Measurements from ENCODE around the gene TRIM77.
"Not testable (repeated sequence)": the region's sequence is repeated elsewhere in the genome, so short reads cannot be mapped to it uniquely, and the experiment has no call there.

Gene TRIM77, protein sequence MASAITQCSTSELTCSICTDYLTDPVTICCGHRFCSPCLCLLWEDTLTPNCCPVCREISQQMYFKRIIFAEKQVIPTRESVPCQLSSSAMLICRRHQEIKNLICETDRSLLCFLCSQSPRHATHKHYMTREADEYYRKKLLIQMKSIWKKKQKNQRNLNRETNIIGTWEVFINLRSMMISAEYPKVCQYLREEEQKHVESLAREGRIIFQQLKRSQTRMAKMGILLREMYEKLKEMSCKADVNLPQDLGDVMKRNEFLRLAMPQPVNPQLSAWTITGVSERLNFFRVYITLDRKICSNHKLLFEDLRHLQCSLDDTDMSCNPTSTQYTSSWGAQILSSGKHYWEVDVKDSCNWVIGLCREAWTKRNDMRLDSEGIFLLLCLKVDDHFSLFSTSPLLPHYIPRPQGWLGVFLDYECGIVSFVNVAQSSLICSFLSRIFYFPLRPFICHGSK

GRCh38 chr11:89709999-89710398, at the start of gene TRIM77:
TRIM77 (plus strand) TSS chr11:89710299; CDS start chr11:89710299, 0 bp downstream.
- not testable (repeated sequence) for H3K9me3 ChIP-seq (ENCODE audit: control insufficient read depth in 1 of 2, low read length in 2 of 2); H3K4me3 ChIP-seq (ENCODE audit: low read depth in 1 of 2, low read length in 2 of 2); H3K27ac ChIP-seq (ENCODE audit: low read length); H3K36me3 ChIP-seq (ENCODE audit: control insufficient read depth in 1 of 2, insufficient read depth in 2 of 2, low read length in 2 of 2); H3K4me1 ChIP-seq (ENCODE audit: control insufficient read depth in 1 of 2, insufficient read depth in 2 of 2, low read length in 2 of 2); H3K27me3 ChIP-seq (ENCODE audit: low read depth, low read length)

GRCh38 chr11:89667001-89667400, 43.1 kb upstream of the TRIM77 start:
- no peak overlapping the region for H3K27ac ChIP-seq (ENCODE audit: low read length)
- H3K4me1 ChIP-seq (ENCODE audit: control insufficient read depth in 1 of 2, insufficient read depth in 2 of 2, low read length in 2 of 2), result no peaks in the 10 kb centered on the region
- no peaks in the 10 kb centered on the region for H3K9me3 ChIP-seq (ENCODE audit: control insufficient read depth in 1 of 2, low read length in 2 of 2)
- no peaks in the 10 kb centered on the region for H3K36me3 ChIP-seq (ENCODE audit: control insufficient read depth in 1 of 2, insufficient read depth in 2 of 2, low read length in 2 of 2)
- no peak overlapping the region for H3K4me3 ChIP-seq (ENCODE audit: low read depth in 1 of 2, low read length in 2 of 2)
- no peaks in the 10 kb centered on the region for H3K27me3 ChIP-seq (ENCODE audit: low read depth, low read length)

DNA sequence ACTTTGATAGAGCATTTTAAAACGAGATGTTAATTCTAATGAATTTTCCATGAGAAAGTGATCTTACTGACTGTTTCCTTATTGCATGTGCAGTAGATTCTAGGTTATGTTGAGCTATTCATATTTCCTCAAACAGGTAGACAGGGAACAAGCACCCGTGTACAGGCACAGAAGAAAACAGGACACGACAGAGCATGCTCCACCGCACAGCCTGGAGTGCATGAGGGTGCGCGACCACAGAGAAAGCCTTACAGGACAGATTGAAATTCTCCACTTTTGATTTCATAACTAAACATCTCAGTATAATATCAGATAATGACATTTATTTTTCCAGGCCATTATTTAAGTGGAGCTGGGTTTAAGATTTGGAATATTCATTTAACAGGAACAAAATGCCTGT, 41.9 kb upstream of the TRIM77 start:
- not testable (repeated sequence) for H3K4me1 ChIP-seq (ENCODE audit: control insufficient read depth in 1 of 2, insufficient read depth in 2 of 2, low read length in 2 of 2); H3K36me3 ChIP-seq (ENCODE audit: control insufficient read depth in 1 of 2, insufficient read depth in 2 of 2, low read length in 2 of 2); H3K9me3 ChIP-seq (ENCODE audit: control insufficient read depth in 1 of 2, low read length in 2 of 2); H3K27me3 ChIP-seq (ENCODE audit: low read depth, low read length); H3K4me3 ChIP-seq (ENCODE audit: low read depth in 1 of 2, low read length in 2 of 2); H3K27ac ChIP-seq (ENCODE audit: low read length)

- not testable (repeated sequence) for H3K36me3 ChIP-seq (ENCODE audit: control insufficient read depth in 1 of 2, insufficient read depth in 2 of 2, low read length in 2 of 2); H3K9me3 ChIP-seq (ENCODE audit: control insufficient read depth in 1 of 2, low read length in 2 of 2); H3K4me1 ChIP-seq (ENCODE audit: control insufficient read depth in 1 of 2, insufficient read depth in 2 of 2, low read length in 2 of 2); H3K4me3 ChIP-seq (ENCODE audit: low read depth in 1 of 2, low read length in 2 of 2); H3K27me3 ChIP-seq (ENCODE audit: low read depth, low read length); H3K27ac ChIP-seq (ENCODE audit: low read length)
Observed at GRCh38 chr11:89669586-89669985, 40.5 kb upstream of the TRIM77 start.

GRCh38 chr11:89669993-89670669, 40.0 kb upstream of the TRIM77 start:
- H3K4me3 ChIP-seq (ENCODE audit: low read depth in 1 of 2, low read length in 2 of 2); H3K27ac ChIP-seq (ENCODE audit: low read length); H3K9me3 ChIP-seq (ENCODE audit: control insufficient read depth in 1 of 2, low read length in 2 of 2); H3K36me3 ChIP-seq (ENCODE audit: control insufficient read depth in 1 of 2, insufficient read depth in 2 of 2, low read length in 2 of 2); H3K27me3 ChIP-seq (ENCODE audit: low read depth, low read length); H3K4me1 ChIP-seq (ENCODE audit: control insufficient read depth in 1 of 2, insufficient read depth in 2 of 2, low read length in 2 of 2): not testable (repeated sequence)

- not testable (repeated sequence) for H3K27me3 ChIP-seq (ENCODE audit: low read depth, low read length); H3K4me3 ChIP-seq (ENCODE audit: low read depth in 1 of 2, low read length in 2 of 2); H3K4me1 ChIP-seq (ENCODE audit: control insufficient read depth in 1 of 2, insufficient read depth in 2 of 2, low read length in 2 of 2); H3K9me3 ChIP-seq (ENCODE audit: control insufficient read depth in 1 of 2, low read length in 2 of 2); H3K36me3 ChIP-seq (ENCODE audit: control insufficient read depth in 1 of 2, insufficient read depth in 2 of 2, low read length in 2 of 2); H3K27ac ChIP-seq (ENCODE audit: low read length)
Observed at GRCh38 chr11:89672547-89672946, 37.6 kb upstream of the TRIM77 start.

- H3K4me3 ChIP-seq (ENCODE audit: low read depth in 1 of 2, low read length in 2 of 2); H3K36me3 ChIP-seq (ENCODE audit: control insufficient read depth in 1 of 2, insufficient read depth in 2 of 2, low read length in 2 of 2); H3K4me1 ChIP-seq (ENCODE audit: control insufficient read depth in 1 of 2, insufficient read depth in 2 of 2, low read length in 2 of 2); H3K9me3 ChIP-seq (ENCODE audit: control insufficient read depth in 1 of 2, low read length in 2 of 2); H3K27ac ChIP-seq (ENCODE audit: low read length); H3K27me3 ChIP-seq (ENCODE audit: low read depth, low read length): not testable (repeated sequence)
Observed at GRCh38 chr11:89673380-89673779, 36.7 kb upstream of the TRIM77 start.

- H3K4me1 ChIP-seq (ENCODE audit: control insufficient read depth in 1 of 2, insufficient read depth in 2 of 2, low read length in 2 of 2); H3K9me3 ChIP-seq (ENCODE audit: control insufficient read depth in 1 of 2, low read length in 2 of 2); H3K27ac ChIP-seq (ENCODE audit: low read length); H3K4me3 ChIP-seq (ENCODE audit: low read depth in 1 of 2, low read length in 2 of 2); H3K27me3 ChIP-seq (ENCODE audit: low read depth, low read length); H3K36me3 ChIP-seq (ENCODE audit: control insufficient read depth in 1 of 2, insufficient read depth in 2 of 2, low read length in 2 of 2): not testable (repeated sequence)
Observed at GRCh38 chr11:89675383-89675782, 34.7 kb upstream of the TRIM77 start.

- H3K4me1 ChIP-seq (ENCODE audit: control insufficient read depth in 1 of 2, insufficient read depth in 2 of 2, low read length in 2 of 2); H3K9me3 ChIP-seq (ENCODE audit: control insufficient read depth in 1 of 2, low read length in 2 of 2); H3K27me3 ChIP-seq (ENCODE audit: low read depth, low read length); H3K4me3 ChIP-seq (ENCODE audit: low read depth in 1 of 2, low read length in 2 of 2); H3K27ac ChIP-seq (ENCODE audit: low read length); H3K36me3 ChIP-seq (ENCODE audit: control insufficient read depth in 1 of 2, insufficient read depth in 2 of 2, low read length in 2 of 2): not testable (repeated sequence)
Observed at GRCh38 chr11:89675948-89676347, 34.2 kb upstream of the TRIM77 start.

DNA sequence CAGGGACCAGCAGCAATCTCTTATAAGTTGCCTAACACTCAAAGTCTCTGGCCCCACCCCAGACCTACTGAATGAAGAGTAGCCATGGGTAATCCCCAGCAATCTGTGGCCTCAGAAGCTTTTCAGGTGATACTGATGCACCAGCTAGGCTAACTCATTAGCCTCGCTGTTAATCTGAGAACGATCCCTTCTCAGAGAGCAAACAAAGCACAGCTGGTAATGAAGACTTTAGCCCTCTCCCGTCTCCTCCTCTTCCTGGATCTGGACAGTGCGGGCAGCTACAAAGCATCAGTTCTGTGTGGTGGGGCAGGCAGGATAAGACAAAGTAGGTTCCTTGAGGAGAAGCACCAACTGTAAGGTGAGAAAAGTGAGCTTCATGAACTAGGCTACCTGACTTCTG, 3.0 kb upstream of the TRIM77 start:
- H3K4me3 ChIP-seq (ENCODE audit: low read depth in 1 of 2, low read length in 2 of 2); H3K4me1 ChIP-seq (ENCODE audit: control insufficient read depth in 1 of 2, insufficient read depth in 2 of 2, low read length in 2 of 2); H3K27me3 ChIP-seq (ENCODE audit: low read depth, low read length); H3K27ac ChIP-seq (ENCODE audit: low read length); H3K36me3 ChIP-seq (ENCODE audit: control insufficient read depth in 1 of 2, insufficient read depth in 2 of 2, low read length in 2 of 2); H3K9me3 ChIP-seq (ENCODE audit: control insufficient read depth in 1 of 2, low read length in 2 of 2): not testable (repeated sequence)

DNA sequence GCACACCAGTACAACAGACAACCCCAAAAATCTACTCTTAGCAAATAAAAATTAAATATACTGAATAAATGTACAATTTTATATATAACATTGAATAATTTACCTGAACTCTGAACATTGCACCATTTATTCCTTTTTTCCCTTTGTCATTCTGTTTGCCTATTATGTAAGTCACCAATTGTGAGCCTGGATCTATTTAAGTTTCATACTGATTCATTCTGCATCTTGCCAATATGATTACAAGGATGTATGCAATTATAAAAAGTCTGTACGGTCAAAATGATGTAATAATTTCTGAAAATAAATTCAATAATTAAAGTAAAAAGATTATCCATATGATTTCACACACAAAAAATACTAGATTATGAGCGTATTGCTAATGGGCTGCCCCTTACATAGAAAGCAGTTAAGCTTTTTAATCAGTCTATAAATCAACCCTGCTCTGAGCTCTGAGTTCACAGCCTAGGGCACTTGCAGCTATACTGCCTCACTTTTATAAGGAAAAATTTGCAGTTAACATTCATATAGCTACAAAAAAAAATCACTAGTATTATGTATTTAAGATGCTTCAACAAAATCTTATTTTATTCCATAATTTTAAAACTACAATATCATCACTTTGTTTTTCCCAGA, 14.9 kb downstream of the TRIM77 start:
- not testable (repeated sequence) for H3K4me1 ChIP-seq (ENCODE audit: control insufficient read depth in 1 of 2, insufficient read depth in 2 of 2, low read length in 2 of 2); H3K9me3 ChIP-seq (ENCODE audit: control insufficient read depth in 1 of 2, low read length in 2 of 2); H3K4me3 ChIP-seq (ENCODE audit: low read depth in 1 of 2, low read length in 2 of 2); H3K27me3 ChIP-seq (ENCODE audit: low read depth, low read length); H3K27ac ChIP-seq (ENCODE audit: low read length); H3K36me3 ChIP-seq (ENCODE audit: control insufficient read depth in 1 of 2, insufficient read depth in 2 of 2, low read length in 2 of 2)
